ENCODE measurements around the gene SPDYE2B. TPM values are rescaled to one million over a fixed set of nuclear protein-coding genes. Genes with fewer than 3 reads are reported as not detected.
"Not testable (repeated sequence)": the region's sequence is repeated elsewhere in the genome, so short reads cannot be mapped to it uniquely, and the experiment has no call there.

SPDYE2B gene
- total and polyA plus RNA-seq, 2 donors (not counting 1 experiment from before 2014, with no cell fraction given), result not detected

DNA sequence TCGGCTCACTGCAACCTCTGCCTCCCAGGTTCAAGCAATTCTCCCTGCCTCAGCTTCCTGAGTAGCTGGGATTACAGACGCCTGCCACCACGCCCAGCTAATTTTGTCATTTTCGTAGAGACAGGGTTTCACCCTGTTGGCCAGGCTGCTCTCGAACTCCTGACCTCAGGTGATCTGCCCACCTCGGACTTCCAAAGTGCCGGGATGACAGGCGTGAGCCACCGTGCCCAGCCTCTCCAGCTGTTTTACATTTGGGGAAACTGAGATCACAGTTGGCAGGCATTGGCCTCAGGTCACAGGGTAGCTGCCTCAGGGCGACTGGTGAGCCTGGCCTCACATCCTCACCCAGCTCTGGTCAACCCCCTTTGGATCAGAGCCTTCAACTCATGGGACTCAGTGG is 40.4 kb upstream of the SPDYE2B start:
- intact Hi-C loops (cut with micrococcal nuclease); H3K9ac ChIP-seq (ENCODE audit: low read length); H3K4me3 ChIP-seq (ENCODE audit: control extremely low read depth in 1 of 5, extremely low read depth in 1 of 5, insufficient read depth in 1 of 5, low read depth in 2 of 5, low read length in 4 of 5); DNase-seq; H3K36me3 ChIP-seq (replicated peaks in 1 of 2; ENCODE audit: control extremely low read depth in 1 of 2, control insufficient read depth in 1 of 2, extremely low read depth in 1 of 2, insufficient read depth in 2 of 2, low read length in 1 of 2); H3K79me2 ChIP-seq (ENCODE audit: control insufficient read depth, insufficient read depth, low read length); H3K9me3 Mint-ChIP-seq (ENCODE audit: insufficient read depth); H3K4me2 ChIP-seq (replicated peaks; ENCODE audit: low read depth, low read length, poor library complexity, severe bottlenecking); H3K27ac Mint-ChIP-seq; H3K4me1 Mint-ChIP-seq; H4K20me1 ChIP-seq (ENCODE audit: control insufficient read depth, insufficient read depth, low read length, poor library complexity, severe bottlenecking); H3K27me3 ChIP-seq (replicated peaks in 1 of 4; ENCODE audit: control extremely low read depth in 1 of 4, control insufficient read depth in 3 of 4, insufficient read depth in 4 of 4, low read length in 3 of 4); H3K27ac ChIP-seq (ENCODE audit: low read length in 2 of 2); H2AFZ ChIP-seq (ENCODE audit: insufficient read depth, low read depth, low read length, poor library complexity, severe bottlenecking); H3K27me3 Mint-ChIP-seq; POLR2A ChIA-PET; CTCF ChIA-PET; ATAC-seq (ENCODE audit: low read depth); H3K4me3 Mint-ChIP-seq; H3K9me3 ChIP-seq (ENCODE audit: control extremely low read depth in 1 of 3, control insufficient read depth in 2 of 3, insufficient read depth in 1 of 3, low read length in 2 of 3): not testable (repeated sequence)
- H3K4me1 ChIP-seq (ENCODE audit: control insufficient read depth in 2 of 2, insufficient read depth in 2 of 2, low read length in 2 of 2), result peaks cover 0 to 11% of the 10 kb centered on the region in 2 donors
- no CpG with 5 or more reads among the region's 10 CpGs for WGBS (ENCODE audit: insufficient coverage)

DNA sequence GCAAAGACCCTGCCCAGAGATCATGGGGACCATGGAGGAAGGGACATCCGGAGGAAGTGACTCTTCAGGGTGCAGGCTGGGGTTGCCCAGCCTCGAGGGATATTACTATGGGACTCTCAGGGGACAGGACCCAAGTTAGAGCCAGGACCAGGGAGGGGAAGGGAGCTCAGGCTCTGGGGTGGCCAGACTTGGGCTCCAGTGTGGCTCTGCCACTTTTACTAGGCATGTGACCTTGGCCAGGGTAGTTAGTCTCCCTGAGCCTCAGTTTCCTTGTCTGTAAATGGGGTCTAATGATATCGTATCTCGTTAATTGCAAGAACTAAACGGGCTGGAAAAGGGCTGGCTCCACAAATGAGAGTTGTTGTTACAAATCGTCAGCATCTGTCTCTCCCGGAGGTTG is 39.7 kb upstream of the SPDYE2B start:
- H3K4me3 ChIP-seq (ENCODE audit: control extremely low read depth in 1 of 5, extremely low read depth in 1 of 5, insufficient read depth in 1 of 5, low read depth in 2 of 5, low read length in 4 of 5); H3K9me3 ChIP-seq (ENCODE audit: control extremely low read depth in 1 of 3, control insufficient read depth in 2 of 3, insufficient read depth in 1 of 3, low read length in 2 of 3); H3K4me1 Mint-ChIP-seq; H3K27me3 ChIP-seq (replicated peaks in 1 of 4; ENCODE audit: control extremely low read depth in 1 of 4, control insufficient read depth in 3 of 4, insufficient read depth in 4 of 4, low read length in 3 of 4); POLR2A ChIA-PET; H3K79me2 ChIP-seq (ENCODE audit: control insufficient read depth, insufficient read depth, low read length); ATAC-seq (ENCODE audit: low read depth); H4K20me1 ChIP-seq (ENCODE audit: control insufficient read depth, insufficient read depth, low read length, poor library complexity, severe bottlenecking); H3K4me2 ChIP-seq (replicated peaks; ENCODE audit: low read depth, low read length, poor library complexity, severe bottlenecking); intact Hi-C loops (cut with micrococcal nuclease); H2AFZ ChIP-seq (ENCODE audit: insufficient read depth, low read depth, low read length, poor library complexity, severe bottlenecking); H3K27ac ChIP-seq (ENCODE audit: low read length in 2 of 2); H3K27ac Mint-ChIP-seq; H3K27me3 Mint-ChIP-seq; H3K36me3 ChIP-seq (replicated peaks in 1 of 2; ENCODE audit: control extremely low read depth in 1 of 2, control insufficient read depth in 1 of 2, extremely low read depth in 1 of 2, insufficient read depth in 2 of 2, low read length in 1 of 2); H3K9ac ChIP-seq (ENCODE audit: low read length); H3K9me3 Mint-ChIP-seq (ENCODE audit: insufficient read depth); DNase-seq; CTCF ChIA-PET: not testable (repeated sequence)
- no CpG with 5 or more reads among the region's 7 CpGs for WGBS (ENCODE audit: insufficient coverage)
- peak overlapping the region; percentile 29 for H3K4me3 Mint-ChIP-seq
- H3K4me1 ChIP-seq (ENCODE audit: control insufficient read depth in 2 of 2, insufficient read depth in 2 of 2, low read length in 2 of 2), result peaks cover 0 to 11% of the 10 kb centered on the region in 2 donors

DNA sequence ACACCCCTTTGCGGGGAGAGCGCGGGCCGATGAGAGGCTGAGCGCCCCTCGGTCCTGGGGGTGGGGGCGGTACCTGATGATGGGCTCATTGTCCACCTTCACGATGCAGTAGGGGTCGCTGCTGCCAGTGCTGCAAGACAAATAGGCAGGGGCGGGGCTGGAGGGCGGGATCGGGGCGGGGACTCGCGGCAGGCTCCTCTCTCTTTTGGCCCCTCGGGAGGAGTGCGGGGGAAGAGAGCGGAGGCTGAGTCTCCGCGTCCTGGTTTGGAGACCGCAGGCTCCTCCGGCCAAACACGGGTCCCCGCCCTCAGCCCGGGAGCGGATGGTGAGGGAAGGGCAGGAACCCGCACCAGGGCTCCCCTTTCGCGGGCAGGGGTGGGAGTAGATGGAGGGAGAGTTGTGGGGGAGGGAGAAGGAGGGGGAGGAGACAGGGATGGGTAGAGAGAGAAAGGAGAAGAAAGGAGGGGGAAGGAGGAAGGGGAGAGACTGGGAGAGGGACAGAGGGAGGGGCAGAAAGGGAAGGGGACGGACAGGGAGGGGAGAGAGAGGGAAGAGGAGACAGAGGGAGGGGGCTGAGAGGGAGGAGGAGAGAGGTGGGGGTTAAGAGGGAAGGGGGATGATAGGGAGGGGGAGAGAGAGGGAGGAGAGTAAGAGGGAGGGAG is 39.0 kb upstream of the SPDYE2B start:
- H3K36me3 ChIP-seq (replicated peaks in 1 of 2; ENCODE audit: control extremely low read depth in 1 of 2, control insufficient read depth in 1 of 2, extremely low read depth in 1 of 2, insufficient read depth in 2 of 2, low read length in 1 of 2); H4K20me1 ChIP-seq (ENCODE audit: control insufficient read depth, insufficient read depth, low read length, poor library complexity, severe bottlenecking); H3K27me3 Mint-ChIP-seq; H3K79me2 ChIP-seq (ENCODE audit: control insufficient read depth, insufficient read depth, low read length); intact Hi-C loops (cut with micrococcal nuclease); H2AFZ ChIP-seq (ENCODE audit: insufficient read depth, low read depth, low read length, poor library complexity, severe bottlenecking); H3K9me3 ChIP-seq (ENCODE audit: control extremely low read depth in 1 of 3, control insufficient read depth in 2 of 3, insufficient read depth in 1 of 3, low read length in 2 of 3); H3K4me2 ChIP-seq (replicated peaks; ENCODE audit: low read depth, low read length, poor library complexity, severe bottlenecking); H3K4me3 Mint-ChIP-seq; H3K9me3 Mint-ChIP-seq (ENCODE audit: insufficient read depth); H3K4me1 Mint-ChIP-seq; H3K27ac Mint-ChIP-seq; H3K27me3 ChIP-seq (replicated peaks in 1 of 4; ENCODE audit: control extremely low read depth in 1 of 4, control insufficient read depth in 3 of 4, insufficient read depth in 4 of 4, low read length in 3 of 4); H3K4me3 ChIP-seq (ENCODE audit: control extremely low read depth in 1 of 5, extremely low read depth in 1 of 5, insufficient read depth in 1 of 5, low read depth in 2 of 5, low read length in 4 of 5); DNase-seq; CTCF ChIA-PET; H3K9ac ChIP-seq (ENCODE audit: low read length); H3K27ac ChIP-seq (ENCODE audit: low read length in 2 of 2); POLR2A ChIA-PET: not testable (repeated sequence)
- no CpG with 5 or more reads among the region's 30 CpGs for WGBS (ENCODE audit: insufficient coverage)
- peaks cover 0 to 11% of the 10 kb centered on the region in 2 donors for H3K4me1 ChIP-seq (ENCODE audit: control insufficient read depth in 2 of 2, insufficient read depth in 2 of 2, low read length in 2 of 2)
- ATAC-seq (ENCODE audit: low read depth), result peak; percentile 70

DNA sequence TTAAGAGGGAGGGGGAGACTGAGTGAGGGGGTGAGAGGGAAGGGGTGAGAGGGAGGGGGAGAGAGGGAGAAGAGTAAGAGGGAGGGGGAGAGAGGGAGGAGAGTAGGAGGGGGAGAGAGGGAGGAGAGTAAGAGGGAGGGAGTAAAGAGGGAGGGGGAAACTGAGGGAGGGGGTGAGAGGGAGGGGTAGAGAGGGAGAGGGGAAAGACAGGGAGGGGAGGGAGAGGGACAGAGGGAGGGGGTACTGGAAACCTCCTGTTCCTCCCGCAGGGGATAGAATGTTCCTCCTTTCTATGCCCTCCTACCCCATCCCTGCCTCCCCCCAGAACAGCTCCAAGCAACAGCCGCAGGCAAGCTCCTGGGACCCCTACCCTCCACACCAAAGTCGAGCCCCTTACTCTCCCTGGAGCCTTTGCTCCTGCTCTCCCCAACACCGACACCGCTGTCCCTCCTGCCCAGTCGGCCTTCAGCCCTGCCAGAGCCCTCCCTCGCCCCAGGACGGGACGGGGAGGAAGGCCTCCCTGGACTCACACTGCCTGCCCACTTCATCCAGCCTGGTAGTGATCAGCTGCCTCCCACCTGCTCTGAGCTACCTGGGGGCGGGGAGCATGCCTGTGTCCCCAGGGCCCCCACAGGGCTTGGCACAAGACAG is 38.3 kb upstream of the SPDYE2B start:
- H3K4me3 ChIP-seq (ENCODE audit: control extremely low read depth in 1 of 5, extremely low read depth in 1 of 5, insufficient read depth in 1 of 5, low read depth in 2 of 5, low read length in 4 of 5); H3K27ac ChIP-seq (ENCODE audit: low read length in 2 of 2); H4K20me1 ChIP-seq (ENCODE audit: control insufficient read depth, insufficient read depth, low read length, poor library complexity, severe bottlenecking); POLR2A ChIA-PET; H2AFZ ChIP-seq (ENCODE audit: insufficient read depth, low read depth, low read length, poor library complexity, severe bottlenecking); H3K27me3 Mint-ChIP-seq; H3K27ac Mint-ChIP-seq; CTCF ChIA-PET; H3K27me3 ChIP-seq (replicated peaks in 1 of 4; ENCODE audit: control extremely low read depth in 1 of 4, control insufficient read depth in 3 of 4, insufficient read depth in 4 of 4, low read length in 3 of 4); H3K79me2 ChIP-seq (ENCODE audit: control insufficient read depth, insufficient read depth, low read length); H3K9ac ChIP-seq (ENCODE audit: low read length); H3K36me3 ChIP-seq (replicated peaks in 1 of 2; ENCODE audit: control extremely low read depth in 1 of 2, control insufficient read depth in 1 of 2, extremely low read depth in 1 of 2, insufficient read depth in 2 of 2, low read length in 1 of 2); H3K4me2 ChIP-seq (replicated peaks; ENCODE audit: low read depth, low read length, poor library complexity, severe bottlenecking); intact Hi-C loops (cut with micrococcal nuclease); H3K9me3 Mint-ChIP-seq (ENCODE audit: insufficient read depth); H3K9me3 ChIP-seq (ENCODE audit: control extremely low read depth in 1 of 3, control insufficient read depth in 2 of 3, insufficient read depth in 1 of 3, low read length in 2 of 3); ATAC-seq (ENCODE audit: low read depth); H3K4me1 Mint-ChIP-seq: not testable (repeated sequence)
- H3K4me1 ChIP-seq (ENCODE audit: control insufficient read depth in 2 of 2, insufficient read depth in 2 of 2, low read length in 2 of 2), result peaks cover 0 to 11% of the 10 kb centered on the region in 2 donors
- 59% methylated on average over 4 of the region's 10 CpGs for WGBS (ENCODE audit: insufficient coverage)
- peak overlapping the region; percentile 37 for H3K4me3 Mint-ChIP-seq
- peak; percentile 27 for DNase-seq

Measured in B cell (primary cell).